Activated T-helper 9 cell treated with anti-CD3 and anti-CD28 coated beads, Interleukin-2, amount 50 U/mL, for 16 hours (primary cell): ENCODE measurements around the gene LAMTOR1.
"Not testable (repeated sequence)": the region's sequence is repeated elsewhere in the genome, so short reads cannot be mapped to it uniquely, and the experiment has no call there.

Experiments
- DNase-seq: peaks from one replicate; pipeline ENCODE4 v3.0.0-alpha.2; 2020; ENCODE audit warnings: low read depth

The LAMTOR1 gene

GRCh38 chr11:72102946-72103753 is at the start of gene LAMTOR1:
Gene LAMTOR1 (minus strand): TSS chr11:72103297. CDS start chr11:72103224, 73 bp downstream.
- DNase-seq = peak; percentile 98

DNA sequence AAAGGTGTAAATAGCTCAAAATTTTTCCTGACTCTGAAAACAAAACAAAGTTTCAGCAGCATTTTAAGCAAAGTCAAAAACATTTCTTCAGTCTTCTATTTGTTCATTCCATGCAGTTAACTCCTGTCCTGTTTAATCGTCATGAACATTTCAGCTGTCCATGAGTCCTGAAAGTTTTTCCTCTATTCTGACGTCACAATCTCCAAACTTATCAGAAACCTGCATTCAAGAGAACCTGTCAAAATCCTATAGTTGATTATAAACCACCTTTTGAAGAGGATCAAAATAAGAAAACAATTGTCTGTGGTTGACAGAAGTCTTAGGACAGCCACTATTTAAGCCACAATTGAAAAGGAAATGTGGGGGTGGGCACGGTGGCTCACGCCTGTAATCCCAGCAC is 47.8 kb upstream of the LAMTOR1 start:
- DNase-seq = no peak

DNA sequence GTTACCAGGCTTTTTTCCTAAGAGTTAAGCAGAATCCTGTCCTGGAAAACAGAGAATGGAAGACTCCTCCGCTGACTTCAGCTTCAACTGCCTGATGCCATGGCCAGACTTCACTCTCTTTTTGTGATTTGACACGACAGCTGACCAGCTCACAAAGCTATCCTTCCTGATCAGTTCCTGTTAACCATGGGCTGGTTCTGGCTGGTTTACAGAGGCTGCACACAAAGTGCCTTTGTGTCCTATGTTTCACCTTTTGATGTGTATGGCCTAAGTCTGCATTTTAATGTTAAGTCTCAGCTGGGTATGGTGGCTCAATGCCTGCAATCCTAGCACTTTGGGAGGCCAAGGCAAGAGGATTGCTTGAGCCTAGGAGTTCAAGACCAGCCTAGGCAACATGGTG is 43.5 kb upstream of the LAMTOR1 start:
- DNase-seq = no peak

DNA sequence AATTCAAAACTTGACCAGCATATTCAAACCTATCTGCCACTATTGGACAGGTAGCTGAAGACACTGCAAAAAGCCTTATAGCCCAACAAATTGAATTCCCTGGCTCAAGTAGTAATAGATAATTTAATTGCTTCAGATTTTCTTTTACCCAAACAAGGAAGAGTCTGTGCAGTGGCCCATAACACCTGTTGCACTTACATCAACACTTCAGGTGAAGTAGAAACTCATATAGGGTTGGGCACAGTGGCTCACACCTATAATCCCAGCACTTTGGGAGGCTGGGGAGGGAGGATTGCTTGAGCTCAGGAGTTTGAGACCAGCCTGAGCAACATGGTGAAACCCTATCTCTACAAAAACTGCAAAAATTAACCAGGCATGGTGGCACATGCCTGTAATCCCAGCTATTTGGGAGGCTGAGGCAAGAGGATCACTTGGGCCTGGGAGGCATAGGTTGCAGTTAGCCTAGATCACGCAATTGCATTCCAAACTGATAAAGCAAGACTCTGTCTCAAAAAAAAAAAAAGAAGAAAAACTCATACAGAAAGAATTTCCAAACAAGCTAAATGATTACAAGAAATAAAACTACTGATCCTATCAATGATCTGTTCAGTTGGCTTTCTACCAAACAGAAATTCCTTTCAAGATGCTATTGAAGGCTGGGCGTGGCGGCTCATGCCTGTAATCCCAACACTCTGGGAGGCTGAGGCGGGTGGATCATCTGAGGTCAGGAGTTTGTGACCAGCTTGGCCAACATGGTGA is 41.9 kb upstream of the LAMTOR1 start:
- no peak for DNase-seq

GRCh38 chr11:72142543-72142942 is 39.4 kb upstream of the LAMTOR1 start:
- DNase-seq = not testable (repeated sequence)

GRCh38 chr11:72142086-72142485 is 39.0 kb upstream of the LAMTOR1 start:
- not testable (repeated sequence) for DNase-seq

DNA sequence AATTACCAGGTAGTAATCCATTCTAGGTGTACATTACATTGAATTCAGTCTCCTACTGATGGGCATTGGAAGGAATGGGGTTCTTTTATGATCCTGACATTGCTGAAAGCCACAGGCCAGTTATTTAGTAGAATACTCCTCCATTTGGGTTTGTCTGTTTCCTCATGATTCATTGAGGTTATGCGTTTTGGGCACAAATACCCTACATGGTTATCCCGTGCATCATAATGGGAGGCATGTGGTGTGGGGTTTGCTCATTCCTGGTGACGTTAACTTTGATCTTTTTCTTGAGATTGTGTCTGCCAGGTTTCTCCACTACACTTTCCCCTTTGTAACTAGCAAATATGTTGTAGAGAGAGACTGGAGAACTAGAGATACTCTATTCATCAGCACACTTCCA is 38.0 kb upstream of the LAMTOR1 start:
- DNase-seq = no peak

DNA sequence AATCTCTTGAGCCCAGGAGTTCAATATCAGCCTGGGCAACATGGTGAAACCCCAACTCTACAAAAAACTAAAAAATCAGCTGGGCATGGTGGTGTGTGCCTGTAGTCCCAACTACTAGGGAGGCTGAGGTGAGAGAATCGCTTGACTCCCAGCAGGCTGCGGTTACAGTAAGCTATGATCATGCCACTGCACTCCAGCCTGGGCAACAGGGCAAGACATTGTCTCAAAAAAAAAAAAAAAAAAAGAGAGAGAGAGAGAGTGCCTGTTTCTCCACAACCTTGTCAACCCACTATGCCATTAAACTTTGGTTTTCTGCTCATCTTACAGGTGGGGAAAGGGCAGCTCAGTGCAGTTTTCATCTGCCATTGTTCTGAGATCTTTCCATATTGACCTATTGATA is 37.6 kb upstream of the LAMTOR1 start:
- no peak for DNase-seq

GRCh38 chr11:72139500-72139899 is 36.4 kb upstream of the LAMTOR1 start:
- no peak for DNase-seq

GRCh38 chr11:72138821-72139390 is 35.8 kb upstream of the LAMTOR1 start:
- no peak for DNase-seq

DNA sequence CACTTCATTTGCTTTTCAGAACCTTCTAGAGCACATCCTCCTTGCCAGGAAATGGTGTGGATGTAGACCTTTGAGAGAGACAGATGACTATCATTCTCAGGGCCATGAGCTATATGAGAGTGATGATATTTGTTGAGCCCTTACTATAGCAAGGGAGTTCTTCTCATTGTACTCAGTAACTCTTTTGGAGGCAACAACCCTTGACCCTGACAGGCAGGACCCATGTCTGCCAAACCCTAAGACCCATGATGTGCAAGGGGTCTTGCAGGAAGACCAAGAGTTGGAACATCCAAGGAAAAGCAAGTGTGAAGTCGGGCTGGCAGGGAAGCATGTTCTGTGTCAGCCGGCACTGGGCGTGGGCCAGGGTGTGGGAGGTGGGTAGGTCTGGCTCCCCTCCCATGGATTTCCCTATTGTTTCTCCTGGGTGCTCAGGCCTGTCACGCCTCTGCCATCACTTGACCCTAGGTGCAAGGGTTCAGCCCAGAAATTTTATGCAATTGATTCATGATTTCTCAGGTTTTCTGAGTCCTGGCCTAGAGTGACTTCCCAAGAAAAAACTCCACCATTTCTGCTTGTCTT is 33.7 kb upstream of the LAMTOR1 start:
- DNase-seq = no peak

GRCh38 chr11:72135891-72136683 is 33.0 kb upstream of the LAMTOR1 start:
- no peak for DNase-seq

GRCh38 chr11:72135473-72135872 is 32.4 kb upstream of the LAMTOR1 start, which contains the start of gene FOLR3:
Gene FOLR3 (plus strand): TSS chr11:72135725. CDS start chr11:72135953, 228 bp downstream.
- not testable (repeated sequence) for DNase-seq

- DNase-seq = no peak
Observed at GRCh38 chr11:72132646-72133045, 29.5 kb upstream of the LAMTOR1 start.

GRCh38 chr11:72129381-72129780 is 26.3 kb upstream of the LAMTOR1 start:
- DNase-seq = no peak

DNA sequence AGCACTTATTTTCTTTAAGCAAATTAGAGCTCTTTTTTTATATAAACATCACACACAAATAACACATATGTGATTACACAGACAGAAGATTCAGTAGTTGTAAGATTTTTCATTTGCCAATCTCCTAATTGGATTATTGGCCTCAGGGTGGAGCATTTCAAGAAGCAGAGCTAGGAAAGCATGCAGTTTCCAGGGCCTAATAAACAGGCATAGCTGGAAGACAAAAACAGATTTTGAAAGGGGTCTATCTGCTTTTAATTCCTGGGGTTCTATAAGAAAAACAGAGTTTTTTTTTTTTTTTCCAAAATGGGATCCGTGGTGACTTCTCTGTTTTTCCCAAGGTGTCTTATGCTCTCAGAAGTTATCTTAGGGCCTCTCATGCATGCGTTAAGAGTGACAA is 24.8 kb upstream of the LAMTOR1 start:
- DNase-seq = no peak

- no peak for DNase-seq
Observed at GRCh38 chr11:72125956-72126355, 22.9 kb upstream of the LAMTOR1 start.

DNA sequence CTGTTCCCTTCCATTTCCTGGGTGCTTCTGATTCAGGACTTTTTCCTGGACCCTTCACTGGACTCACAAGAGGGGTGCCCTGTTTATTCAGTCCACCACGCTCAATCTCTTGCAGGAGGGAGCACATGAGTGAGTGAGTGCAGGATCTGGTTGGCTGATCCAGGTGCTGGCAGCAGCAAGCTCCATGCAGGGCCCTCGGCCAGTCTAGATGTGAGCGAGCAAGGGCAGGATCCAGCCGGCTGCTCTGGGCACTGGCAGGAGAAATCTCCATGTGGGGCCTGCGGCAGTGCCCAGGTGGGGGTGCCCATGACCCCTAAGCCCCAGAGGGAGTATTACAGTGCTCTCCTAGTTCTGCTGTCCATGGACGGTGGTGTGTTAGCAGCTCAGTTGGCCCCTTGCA is 20.9 kb upstream of the LAMTOR1 start:
- no peak for DNase-seq

- no peak for DNase-seq
Observed at GRCh38 chr11:72123117-72123653, 20.1 kb upstream of the LAMTOR1 start.

DNA sequence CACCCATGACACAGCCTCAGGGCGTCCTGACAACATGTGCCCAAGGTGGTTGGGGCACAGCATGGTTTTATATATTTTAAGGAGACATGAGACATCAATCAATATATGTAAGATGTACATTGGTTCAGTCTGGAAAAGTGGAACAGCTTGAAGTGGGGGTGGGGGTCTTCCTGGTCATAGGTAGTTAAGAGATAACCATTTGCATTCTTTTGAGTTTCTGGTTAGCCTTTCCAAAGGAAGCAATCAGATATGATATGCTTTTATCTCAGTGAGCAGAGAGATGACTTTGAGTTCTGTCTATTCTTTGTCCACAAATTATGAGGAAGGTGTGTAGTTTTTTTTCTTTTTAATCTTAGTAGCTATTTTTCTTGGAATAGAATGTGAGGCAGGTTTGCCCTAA is 19.5 kb upstream of the LAMTOR1 start:
- no peak for DNase-seq

DNA sequence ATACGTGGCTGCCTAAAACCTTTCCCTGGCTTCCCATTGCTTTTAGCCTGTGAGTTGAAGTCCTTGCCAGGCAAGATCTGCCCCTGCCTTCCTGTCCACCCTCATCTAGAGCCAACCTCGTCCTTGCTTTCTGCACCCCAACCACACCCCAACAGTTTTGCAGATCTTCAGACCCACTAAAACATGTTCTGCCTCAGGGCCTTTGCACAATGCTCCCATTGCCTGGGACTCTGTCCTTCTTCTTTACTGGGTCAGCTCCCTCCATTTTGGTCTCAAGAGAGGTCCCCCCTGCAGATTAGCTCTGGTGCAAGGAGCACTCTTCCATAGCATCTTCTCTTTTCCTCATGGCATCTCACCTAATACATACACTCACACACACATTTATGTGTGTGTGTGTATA is 17.8 kb upstream of the LAMTOR1 start:
- no peak for DNase-seq
